ENCODE data around the gene MYO15A.

Gene MYO15A

GRCh38 chr17:18132711-18133110 is 24.2 kb downstream of the MYO15A start:
- DNase-seq: no peak

- no peak for DNase-seq
Measured at GRCh38 chr17:18136357-18136756, 27.8 kb downstream of the MYO15A start.

DNA sequence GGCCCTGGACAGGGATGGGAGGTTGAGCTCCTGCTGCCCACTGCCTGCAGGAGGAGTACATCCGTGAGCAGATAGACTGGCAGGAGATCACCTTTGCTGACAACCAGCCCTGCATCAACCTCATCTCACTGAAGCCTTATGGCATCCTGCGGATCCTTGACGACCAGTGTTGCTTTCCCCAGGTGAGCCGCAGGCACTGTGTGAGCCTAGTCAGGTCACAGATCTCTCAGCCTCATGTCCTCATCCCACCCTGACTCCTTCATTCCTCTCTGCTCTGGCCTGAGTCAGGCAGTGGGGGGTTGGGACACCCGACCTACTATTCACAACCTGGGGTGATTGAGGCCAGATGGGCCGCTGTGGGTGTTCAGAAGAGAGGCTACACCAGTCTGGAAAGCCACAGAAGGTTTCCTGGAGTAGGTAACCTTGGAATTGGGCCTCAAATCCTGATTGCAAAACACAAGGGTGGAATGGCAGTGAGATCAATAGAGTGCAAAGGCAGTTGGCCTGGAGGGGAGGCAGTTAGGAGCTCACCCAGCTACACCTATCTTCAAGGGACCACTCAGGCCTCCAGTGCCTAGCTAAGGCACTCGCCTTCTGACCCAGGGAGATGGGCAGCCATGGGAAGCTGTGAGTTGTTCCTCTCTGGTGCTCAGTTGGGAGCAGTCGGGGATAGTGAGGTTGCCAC is 29.7 kb downstream of the MYO15A start:
- DNase-seq: no peak

- no peak for DNase-seq
Measured at GRCh38 chr17:18139092-18139491, 30.5 kb downstream of the MYO15A start.

- no peak for DNase-seq
Measured at GRCh38 chr17:18139498-18139897, 30.9 kb downstream of the MYO15A start.

- DNase-seq: no peak
Measured at GRCh38 chr17:18139949-18140348, 31.4 kb downstream of the MYO15A start.

DNA sequence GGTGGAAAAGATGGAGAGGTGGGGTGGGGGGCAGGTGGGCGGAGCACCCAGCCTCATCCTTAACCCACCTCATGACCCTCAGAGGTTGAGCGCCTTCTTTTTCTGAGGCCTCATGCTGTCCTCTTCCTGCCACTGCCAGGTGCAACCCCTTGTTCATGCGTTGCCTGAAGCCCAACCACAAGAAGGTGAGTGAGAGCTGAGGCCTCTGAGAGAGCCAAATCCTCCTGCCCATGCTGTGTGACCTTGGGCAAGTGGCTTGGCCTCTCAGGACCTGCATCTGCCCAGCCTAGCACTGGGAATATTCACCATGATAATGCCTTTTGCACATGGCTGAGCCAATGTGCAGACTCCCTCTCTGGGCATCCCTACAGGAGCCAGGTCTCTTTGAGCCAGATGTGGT is 32.1 kb downstream of the MYO15A start:
- no peak for DNase-seq

DNA sequence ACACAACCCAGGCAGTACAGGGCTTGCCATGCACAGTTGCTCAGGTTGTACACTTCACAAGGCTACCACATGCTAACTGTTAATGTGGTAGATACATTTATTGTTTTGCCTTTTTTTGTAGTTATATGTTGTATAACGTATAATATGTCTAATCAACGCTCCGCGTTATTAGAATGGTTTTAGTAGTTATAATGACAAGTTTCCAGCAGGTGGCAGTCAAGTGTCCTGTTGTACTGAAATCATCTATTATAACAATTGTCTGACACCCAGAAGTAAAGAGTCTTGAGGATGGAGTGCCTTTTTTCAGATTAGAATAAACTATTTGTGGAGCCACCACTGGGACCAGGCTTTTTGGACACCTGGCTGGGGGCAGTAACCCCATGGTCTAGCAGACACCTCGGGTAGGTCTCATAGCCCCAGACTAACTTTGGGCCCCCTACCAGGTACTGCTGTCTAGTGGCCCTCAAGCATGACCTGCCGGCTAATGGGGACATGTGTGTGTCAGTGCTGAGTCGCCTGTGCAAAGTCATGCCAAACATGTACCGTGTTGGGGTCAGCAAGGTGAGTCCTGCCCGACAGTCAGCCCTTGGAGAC is 32.8 kb downstream of the MYO15A start:
- peak; percentile 11 for DNase-seq

DNA sequence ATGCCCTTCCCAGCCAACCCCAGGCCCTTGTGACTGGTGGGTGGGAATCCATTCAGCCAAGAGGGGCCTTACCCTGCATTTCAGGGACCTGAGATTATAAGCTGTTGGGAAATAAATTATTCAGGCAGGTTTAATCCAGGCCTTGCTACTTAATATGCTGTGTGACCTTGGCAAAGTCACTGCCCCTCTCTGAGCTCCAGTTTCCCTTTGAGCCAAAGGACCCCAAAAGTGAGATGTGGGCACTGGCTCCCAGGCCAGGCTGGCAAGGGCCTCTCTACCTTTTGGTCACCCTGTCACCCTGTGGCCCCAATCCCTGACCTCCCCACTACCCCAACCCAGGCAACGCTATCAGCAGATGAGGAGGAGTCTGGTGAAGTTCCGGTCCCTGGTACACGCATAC is 33.9 kb downstream of the MYO15A start:
- no peak for DNase-seq

- DNase-seq: no peak
Measured at GRCh38 chr17:18143044-18143936, 34.7 kb downstream of the MYO15A start.

DNA sequence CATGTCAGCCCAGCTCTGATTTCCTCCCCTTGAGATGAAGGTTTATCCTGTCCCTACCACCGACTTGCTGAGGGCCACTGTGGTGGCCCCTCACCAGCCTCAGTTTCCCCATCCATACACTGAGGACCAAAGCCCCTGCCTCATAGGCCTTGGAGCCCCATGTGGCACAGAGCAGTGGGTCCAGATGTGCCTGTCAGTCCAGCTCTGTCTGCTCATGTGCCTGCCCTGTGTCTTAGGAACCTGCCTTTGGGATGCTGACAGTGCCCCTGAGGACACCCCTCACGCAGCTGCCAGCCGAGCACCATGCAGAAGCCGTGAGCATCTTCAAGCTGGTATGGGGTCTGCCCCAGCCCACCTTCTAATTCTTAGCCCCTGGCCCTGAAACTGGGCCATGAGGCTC is 35.7 kb downstream of the MYO15A start:
- no peak for DNase-seq

DNA sequence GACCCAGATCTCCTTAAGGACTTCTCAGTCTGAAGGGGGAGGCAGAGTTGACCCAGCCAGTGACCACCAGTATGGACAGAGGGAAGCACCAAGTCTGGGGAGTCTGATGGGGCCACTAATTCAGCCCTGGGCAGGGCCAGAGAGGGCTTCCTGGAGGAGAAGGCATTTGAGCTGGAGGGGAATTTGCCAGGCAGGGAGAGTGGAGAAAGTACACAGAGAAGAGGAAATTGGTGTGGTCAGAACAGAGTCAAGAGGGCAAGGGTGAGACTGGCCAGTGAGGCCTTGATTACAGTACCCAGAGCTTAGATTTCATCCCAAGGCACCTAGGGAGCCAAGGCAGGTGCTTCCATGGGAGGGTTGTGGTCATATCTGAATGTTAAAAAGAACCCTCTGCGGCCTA is 36.3 kb downstream of the MYO15A start:
- DNase-seq: no peak

DNA sequence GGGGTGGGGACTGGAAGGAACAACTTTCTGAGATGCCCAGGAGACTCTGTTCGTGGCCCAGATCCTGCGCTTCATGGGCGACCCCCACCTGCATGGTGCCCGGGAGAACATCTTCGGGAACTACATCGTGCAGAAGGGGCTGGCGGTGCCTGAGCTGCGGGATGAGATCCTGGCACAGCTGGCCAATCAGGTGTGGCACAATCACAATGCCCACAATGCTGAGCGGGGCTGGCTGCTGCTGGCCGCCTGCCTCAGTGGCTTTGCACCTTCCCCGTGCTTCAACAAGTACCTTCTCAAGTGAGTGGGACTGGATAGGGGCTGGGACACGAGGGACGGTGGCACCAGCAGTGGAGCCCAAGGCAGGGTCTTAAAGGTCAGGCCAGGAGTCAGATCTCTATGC is 37.3 kb downstream of the MYO15A start:
- DNase-seq: no peak

DNA sequence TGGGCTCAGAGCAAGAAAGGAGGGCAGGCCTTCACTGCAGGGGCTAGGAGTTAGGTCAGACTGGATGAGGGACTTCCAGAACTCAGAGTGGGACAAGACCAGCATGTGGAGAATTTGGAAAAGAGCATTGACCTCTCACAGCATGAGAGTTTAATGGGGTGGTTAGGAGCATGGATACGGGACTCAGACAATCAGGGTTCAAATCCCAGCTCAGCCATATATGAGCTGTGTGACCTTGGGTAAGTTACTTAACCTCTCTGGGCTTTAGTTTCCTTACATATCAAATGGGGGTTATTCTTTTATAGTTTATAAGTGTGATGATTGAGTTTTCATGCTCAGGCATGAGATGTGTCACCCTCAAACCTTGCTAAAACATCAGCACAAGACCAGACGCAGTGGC is 37.7 kb downstream of the MYO15A start:
- no peak for DNase-seq

- DNase-seq: no peak
Measured at GRCh38 chr17:18146980-18147379, 38.4 kb downstream of the MYO15A start.

DNA sequence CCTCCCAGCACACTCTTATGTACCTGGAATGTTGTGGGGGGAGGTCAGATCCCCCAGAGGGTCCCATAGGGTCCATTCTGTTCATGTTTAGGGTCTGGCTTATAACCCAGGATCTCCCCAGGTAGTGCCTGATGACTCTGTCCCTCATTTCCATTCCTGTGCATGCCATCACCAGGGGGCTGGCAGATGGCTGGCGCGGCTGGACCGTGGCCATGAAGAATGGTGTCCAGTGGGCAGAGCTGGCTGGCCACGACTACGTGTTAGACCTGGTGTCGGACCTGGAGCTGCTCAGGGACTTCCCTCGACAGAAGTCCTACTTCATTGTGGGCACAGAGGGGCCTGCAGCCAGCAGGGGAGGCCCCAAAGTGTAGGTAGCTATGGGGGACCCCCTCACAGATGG is 40.0 kb downstream of the MYO15A start:
- no peak for DNase-seq

- no peak for DNase-seq
Measured at GRCh38 chr17:18151290-18151689, 42.7 kb downstream of the MYO15A start.

DNA sequence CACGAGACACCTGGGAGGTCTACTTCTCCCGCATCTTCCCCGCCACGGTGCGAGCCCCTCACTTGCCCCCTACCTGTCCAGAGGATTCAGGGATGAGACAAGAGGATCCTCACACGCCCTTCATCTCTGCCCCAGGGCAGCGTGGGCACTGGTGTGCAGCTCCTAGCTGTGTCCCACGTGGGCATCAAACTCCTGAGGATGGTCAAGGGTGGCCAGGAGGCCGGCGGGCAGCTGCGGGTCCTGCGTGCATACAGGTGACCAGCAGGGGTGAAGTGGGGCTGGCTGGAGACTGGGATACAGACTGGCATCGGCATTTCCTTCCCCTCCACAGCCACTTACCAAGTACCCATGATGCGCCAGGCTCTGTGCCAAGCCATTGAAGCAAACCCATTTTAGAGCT is 46.6 kb downstream of the MYO15A start:
- DNase-seq: no peak

- DNase-seq: no peak
Measured at GRCh38 chr17:18156171-18156975, 47.8 kb downstream of the MYO15A start.

GRCh38 chr17:18156976-18157280 is 48.4 kb downstream of the MYO15A start:
- no peak for DNase-seq

GRCh38 chr17:18157354-18157985 is 48.9 kb downstream of the MYO15A start:
- no peak for DNase-seq

DNA sequence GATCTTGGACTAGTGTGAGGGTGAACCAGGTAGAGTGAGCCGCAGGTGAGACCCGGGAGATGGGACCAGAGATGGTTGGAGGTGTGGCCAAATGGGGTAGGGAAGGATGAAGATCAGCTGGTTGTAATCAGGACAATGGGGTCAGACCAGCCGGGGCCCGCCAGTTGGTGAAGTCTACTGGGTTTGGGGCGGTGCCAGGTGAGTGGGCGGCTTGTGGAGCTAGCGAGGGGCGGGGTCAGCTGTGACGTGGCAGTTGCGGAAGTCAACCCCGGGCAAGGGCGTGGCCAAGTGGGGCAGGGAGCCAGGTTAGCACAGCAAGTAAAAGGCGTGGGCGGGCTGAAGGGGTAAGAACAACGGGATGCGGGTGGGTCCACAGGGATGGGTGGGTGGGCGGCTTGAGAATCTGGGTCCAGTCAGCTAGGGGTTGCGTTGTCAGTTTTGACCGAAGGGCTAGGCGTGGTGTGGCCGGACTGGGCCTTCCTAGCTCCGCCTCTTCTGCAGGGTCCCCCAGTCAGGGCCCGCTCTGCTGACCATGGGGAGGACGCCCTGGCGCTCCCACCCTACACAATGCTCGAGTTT is 49.6 kb downstream of the MYO15A start:
- no peak for DNase-seq

Data from amniotic stem cell (primary cell).